22Rv1 (cell line): ENCODE measurements around the gene DCST2.

Experiments used
- CTCF ChIP-seq: fragments of 450-650 bp; IDR thresholded peaks from 2 replicates; pipeline ENCODE4 v1.5.1; 2017; ENCODE audit warnings: mild to moderate bottlenecking
- ZFX ChIP-seq: fragments of 450-650 bp; IDR thresholded peaks from 2 replicates; pipeline ENCODE4 v1.6.1; 2017; ENCODE audit warnings: antibody characterized with exemption, borderline replicate concordance

GRCh38 chr1:155012026-155012546 is 21.5 kb downstream of the DCST2 start:
- no peak for TF ChIP-seq CTCF
- TF ChIP-seq ZFX: no peak
